HG03571 (cell line): ENCODE measurements around the gene LIN37.

Source experiments
- ATAC-seq: cut with Tn5 transposase; IDR thresholded peaks from one replicate; pipeline ENCODE4 v1.9.1; 2021; ENCODE audit not compliant: unreplicated experiment

LIN37 gene

GRCh38 chr19:35734273-35734672 lies 14.1 kb upstream of the LIN37 start:
- ATAC-seq, result no peak

GRCh38 chr19:35734889-35735288 lies 13.5 kb upstream of the LIN37 start:
- ATAC-seq, result no peak

GRCh38 chr19:35736913-35737886 lies 11.2 kb upstream of the LIN37 start:
- ATAC-seq, result no peak

- ATAC-seq, result no peak
Measured at GRCh38 chr19:35738021-35738886, 10.1 kb upstream of the LIN37 start.

- no peak for ATAC-seq
Measured at GRCh38 chr19:35738887-35739229, 9.5 kb upstream of the LIN37 start.

GRCh38 chr19:35739275-35740107 lies 8.9 kb upstream of the LIN37 start:
- ATAC-seq, result no peak

- peak; percentile 10 for ATAC-seq
Measured at GRCh38 chr19:35740108-35740422, 8.3 kb upstream of the LIN37 start.

- ATAC-seq, result peak; percentile 53
Measured at GRCh38 chr19:35740423-35741202, 7.8 kb upstream of the LIN37 start.

GRCh38 chr19:35741203-35741515 lies 7.2 kb upstream of the LIN37 start:
- ATAC-seq, result no peak

- ATAC-seq, result no peak
Measured at GRCh38 chr19:35742121-35742724, 6.2 kb upstream of the LIN37 start, which contains the start of gene IGFLR1. IGFLR1 (minus strand) TSS chr19:35742452; CDS start chr19:35741180, 1,272 bp downstream.

- ATAC-seq, result no peak
Measured at GRCh38 chr19:35743640-35744429, 4.5 kb upstream of the LIN37 start.

GRCh38 chr19:35744430-35745327 lies 3.7 kb upstream of the LIN37 start:
- no peak for ATAC-seq

GRCh38 chr19:35745328-35746086 lies 2.9 kb upstream of the LIN37 start, which contains the start of the genes PSENEN and U2AF1L4:
PSENEN (plus strand) TSS chr19:35745651; CDS start chr19:35745931, 280 bp downstream.
U2AF1L4 (minus strand) TSS chr19:35745418; CDS start chr19:35745391, 27 bp downstream.
- ATAC-seq, result peak; percentile 34

GRCh38 chr19:35746087-35746462 lies 2.3 kb upstream of the LIN37 start:
- no peak for ATAC-seq

- no peak for ATAC-seq
Measured at GRCh38 chr19:35746531-35746930, 1.8 kb upstream of the LIN37 start.

GRCh38 chr19:35750167-35750566 lies 1.8 kb downstream of the LIN37 start:
- ATAC-seq, result no peak
